ENCODE results near the gene TMEM39A.

The TMEM39A gene

DNA sequence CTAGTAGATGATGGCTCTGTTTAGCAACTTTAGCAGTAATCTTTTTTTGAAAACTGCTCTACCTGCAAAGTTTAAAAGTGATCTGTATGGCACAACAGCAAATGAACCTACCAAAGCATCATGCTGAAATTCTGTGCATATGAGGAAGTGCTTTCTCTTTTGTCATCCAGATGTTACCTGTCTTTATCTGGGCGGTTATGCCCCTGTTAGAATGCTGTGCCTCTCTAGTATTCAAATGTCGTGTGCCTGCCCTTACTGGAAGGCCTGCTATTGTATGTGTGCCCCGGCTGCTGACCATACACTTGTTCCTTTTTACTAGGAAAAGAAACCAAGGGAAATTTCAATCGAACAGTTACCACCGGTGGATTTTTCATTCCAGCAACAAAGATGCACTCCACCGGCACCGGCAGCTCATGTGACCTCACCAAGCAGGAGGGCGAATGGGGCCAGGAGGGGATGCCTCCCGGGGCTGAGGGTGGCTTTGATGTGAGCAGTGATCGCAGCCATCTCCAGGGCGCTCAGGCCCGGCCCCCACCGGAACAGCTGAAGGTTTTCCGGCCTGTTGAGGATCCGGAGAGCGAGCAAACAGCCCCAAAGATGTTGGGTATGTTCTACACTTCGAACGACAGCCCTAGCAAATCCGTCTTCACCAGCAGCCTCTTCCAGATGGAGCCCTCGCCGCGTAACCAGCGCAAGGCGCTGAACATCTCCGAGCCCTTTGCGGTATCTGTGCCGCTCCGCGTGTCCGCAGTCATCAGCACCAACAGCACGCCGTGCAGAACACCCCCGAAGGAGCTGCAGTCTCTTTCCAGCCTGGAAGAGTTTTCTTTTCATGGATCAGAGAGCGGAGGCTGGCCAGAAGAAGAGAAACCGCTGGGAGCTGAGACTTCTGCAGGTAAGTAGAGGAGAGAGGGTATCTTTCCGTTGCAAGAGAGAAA is 61.6 kb downstream of the TMEM39A start:
- H3K36me3 ChIP-seq (replicated peaks; ENCODE audit: insufficient read depth, low read length) = no peaks in the 10 kb centered on the region
- H3K4me3 ChIP-seq (ENCODE audit: low read length) = no peak overlapping the region
- H2AFZ ChIP-seq (ENCODE audit: low read length) = no peak overlapping the region
- H3K27me3 ChIP-seq (replicated peaks; ENCODE audit: insufficient read depth, low read length) = no peaks in the 10 kb centered on the region
- peak; percentile 45 for DNase-seq
- H3K9me3 ChIP-seq (replicated peaks; ENCODE audit: insufficient read depth, low read length) = no peaks in the 10 kb centered on the region
- peaks cover 6% of the 10 kb centered on the region for H3F3A ChIP-seq (ENCODE audit: insufficient read depth, low read length)
- peak overlapping the region; percentile 50 for H3K4me2 ChIP-seq (ENCODE audit: low read depth, low read length)
- TF ChIP-seq, protein P1, sequence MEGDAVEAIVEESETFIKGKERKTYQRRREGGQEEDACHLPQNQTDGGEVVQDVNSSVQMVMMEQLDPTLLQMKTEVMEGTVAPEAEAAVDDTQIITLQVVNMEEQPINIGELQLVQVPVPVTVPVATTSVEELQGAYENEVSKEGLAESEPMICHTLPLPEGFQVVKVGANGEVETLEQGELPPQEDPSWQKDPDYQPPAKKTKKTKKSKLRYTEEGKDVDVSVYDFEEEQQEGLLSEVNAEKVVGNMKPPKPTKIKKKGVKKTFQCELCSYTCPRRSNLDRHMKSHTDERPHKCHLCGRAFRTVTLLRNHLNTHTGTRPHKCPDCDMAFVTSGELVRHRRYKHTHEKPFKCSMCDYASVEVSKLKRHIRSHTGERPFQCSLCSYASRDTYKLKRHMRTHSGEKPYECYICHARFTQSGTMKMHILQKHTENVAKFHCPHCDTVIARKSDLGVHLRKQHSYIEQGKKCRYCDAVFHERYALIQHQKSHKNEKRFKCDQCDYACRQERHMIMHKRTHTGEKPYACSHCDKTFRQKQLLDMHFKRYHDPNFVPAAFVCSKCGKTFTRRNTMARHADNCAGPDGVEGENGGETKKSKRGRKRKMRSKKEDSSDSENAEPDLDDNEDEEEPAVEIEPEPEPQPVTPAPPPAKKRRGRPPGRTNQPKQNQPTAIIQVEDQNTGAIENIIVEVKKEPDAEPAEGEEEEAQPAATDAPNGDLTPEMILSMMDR (IDR thresholded peaks at IDR 0.05; ENCODE audit: low read length) = no peak
- TF ChIP-seq EZH2 (optimal IDR thresholded peaks at IDR 0.05; ENCODE audit: low read depth, low read length) (no peak), EZH2phosphoT487 (IDR thresholded peaks at IDR 0.05; ENCODE audit: low read length) (no peak)
- no peaks in the 10 kb centered on the region for H4K20me1 ChIP-seq (ENCODE audit: insufficient read depth, low read length)
- H3K9me2 ChIP-seq (replicated peaks; ENCODE audit: insufficient read depth, low read length) = no peaks in the 10 kb centered on the region
- no peaks in the 10 kb centered on the region for H3K79me2 ChIP-seq (ENCODE audit: low read length)
- peak overlapping the region; percentile 9; the same call in 1 of the 2 replicates for H3K9ac ChIP-seq (ENCODE audit: low read length)
- H3K4me1 ChIP-seq (ENCODE audit: low read length) = peaks cover 24% of the 10 kb centered on the region
- H3K27ac ChIP-seq (ENCODE audit: low read length) = peak overlapping the region; percentile 64; the same call in 1 of the 2 replicates

GRCh38 chr3:119401069-119401468 is 62.3 kb downstream of the TMEM39A start:
- H3K4me3 ChIP-seq (ENCODE audit: low read length) = no peak overlapping the region
- H3K9ac ChIP-seq (ENCODE audit: low read length) = peak overlapping the region; percentile 9; the same call in 1 of the 2 replicates
- H3K36me3 ChIP-seq (replicated peaks; ENCODE audit: insufficient read depth, low read length) = no peaks in the 10 kb centered on the region
- no peaks in the 10 kb centered on the region for H3K9me3 ChIP-seq (replicated peaks; ENCODE audit: insufficient read depth, low read length)
- no peak overlapping the region for H2AFZ ChIP-seq (ENCODE audit: low read length)
- TF ChIP-seq EZH2phosphoT487 (IDR thresholded peaks at IDR 0.05; ENCODE audit: low read length) (no peak), EZH2 (optimal IDR thresholded peaks at IDR 0.05; ENCODE audit: low read depth, low read length) (no peak)
- TF ChIP-seq, protein P1 (IDR thresholded peaks at IDR 0.05; ENCODE audit: low read length) = no peak
- peaks cover 6% of the 10 kb centered on the region for H3F3A ChIP-seq (ENCODE audit: insufficient read depth, low read length)
- H3K27ac ChIP-seq (ENCODE audit: low read length) = peak overlapping the region; percentile 64; the same call in 1 of the 2 replicates
- peaks cover 31% of the 10 kb centered on the region for H3K4me1 ChIP-seq (ENCODE audit: low read length)
- no peaks in the 10 kb centered on the region for H3K27me3 ChIP-seq (replicated peaks; ENCODE audit: insufficient read depth, low read length)
- DNase-seq = peak; percentile 43
- H3K4me2 ChIP-seq (ENCODE audit: low read depth, low read length) = peak overlapping the region; percentile 50
- H3K79me2 ChIP-seq (ENCODE audit: low read length) = no peaks in the 10 kb centered on the region
- H4K20me1 ChIP-seq (ENCODE audit: insufficient read depth, low read length) = no peaks in the 10 kb centered on the region
- no peaks in the 10 kb centered on the region for H3K9me2 ChIP-seq (replicated peaks; ENCODE audit: insufficient read depth, low read length)

GRCh38 chr3:119400466-119400865 is 62.9 kb downstream of the TMEM39A start:
- peaks cover 35% of the 10 kb centered on the region for H3K4me1 ChIP-seq (ENCODE audit: low read length)

More at GRCh38 chr3:119400466-119400865, 62.9 kb downstream of the TMEM39A start:
- H3K79me2 ChIP-seq (ENCODE audit: low read length) = no peaks in the 10 kb centered on the region
- no peak overlapping the region for H2AFZ ChIP-seq (ENCODE audit: low read length)
- DNase-seq = no peak
- no peaks in the 10 kb centered on the region for H4K20me1 ChIP-seq (ENCODE audit: insufficient read depth, low read length)
- 0 out of 2 replicates have a peak overlapping the region, but pooled peaks have one; percentile 11 for H3K4me2 ChIP-seq (ENCODE audit: low read depth, low read length)
- H3K27me3 ChIP-seq (replicated peaks; ENCODE audit: insufficient read depth, low read length) = no peaks in the 10 kb centered on the region
- peak overlapping the region; percentile 64; the same call in 1 of the 2 replicates for H3K27ac ChIP-seq (ENCODE audit: low read length)
- no peaks in the 10 kb centered on the region for H3K9me3 ChIP-seq (replicated peaks; ENCODE audit: insufficient read depth, low read length)
- H3K9me2 ChIP-seq (replicated peaks; ENCODE audit: insufficient read depth, low read length) = no peaks in the 10 kb centered on the region
- TF ChIP-seq EZH2phosphoT487 (IDR thresholded peaks at IDR 0.05; ENCODE audit: low read length) (no peak), EZH2 (optimal IDR thresholded peaks at IDR 0.05; ENCODE audit: low read depth, low read length) (no peak)
- TF ChIP-seq, protein P1 (IDR thresholded peaks at IDR 0.05; ENCODE audit: low read length) = no peak
- peaks cover 11% of the 10 kb centered on the region for H3F3A ChIP-seq (ENCODE audit: insufficient read depth, low read length)
- no peaks in the 10 kb centered on the region for H3K36me3 ChIP-seq (replicated peaks; ENCODE audit: insufficient read depth, low read length)
- no peak overlapping the region for H3K4me3 ChIP-seq (ENCODE audit: low read length)
- no peak overlapping the region for H3K9ac ChIP-seq (ENCODE audit: low read length)

Data from MM.1S (cell line).